GM19193 (cell line): Measurements from ENCODE around the gene VGLL4.

Experiments
- POLR2A ChIP-seq: IDR thresholded peaks from 4 replicates; pipeline ENCODE4 v1.6.1; 2011; ENCODE audit not compliant: insufficient read depth, insufficient read length; ENCODE audit errors: extremely low read depth

The VGLL4 gene

DNA sequence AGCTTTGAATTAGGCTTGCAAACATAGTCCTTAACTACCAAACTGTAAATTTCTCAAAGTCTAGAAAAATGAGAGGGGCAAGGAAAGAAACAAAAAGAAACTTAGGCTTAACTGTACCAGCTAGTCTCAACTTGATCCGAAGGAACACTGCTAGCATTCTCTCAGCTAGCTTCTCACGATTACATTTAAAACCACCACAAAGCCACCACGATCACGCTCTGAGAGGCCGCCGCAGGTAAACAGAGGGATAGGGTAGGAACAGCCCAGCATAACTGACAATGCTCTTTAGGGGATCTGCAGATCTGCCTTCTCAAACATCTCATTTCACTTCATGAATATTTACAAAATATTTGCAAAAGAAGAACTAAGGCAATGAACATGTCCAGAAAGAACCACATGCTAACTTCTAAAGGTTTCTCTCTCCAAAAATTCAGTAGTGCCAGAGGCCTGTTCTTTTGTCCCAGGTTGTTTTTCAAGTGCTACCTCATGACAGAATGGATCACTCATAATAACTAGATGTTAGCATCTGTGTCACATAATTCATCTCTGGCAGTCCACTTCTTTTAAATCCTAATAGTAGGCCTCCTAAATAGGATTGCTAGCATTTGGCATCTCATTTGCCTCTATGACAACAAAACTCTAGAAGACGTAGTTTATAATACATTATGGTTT lies 18.9 kb downstream of the VGLL4 start:
- no peak for TF ChIP-seq POLR2A

DNA sequence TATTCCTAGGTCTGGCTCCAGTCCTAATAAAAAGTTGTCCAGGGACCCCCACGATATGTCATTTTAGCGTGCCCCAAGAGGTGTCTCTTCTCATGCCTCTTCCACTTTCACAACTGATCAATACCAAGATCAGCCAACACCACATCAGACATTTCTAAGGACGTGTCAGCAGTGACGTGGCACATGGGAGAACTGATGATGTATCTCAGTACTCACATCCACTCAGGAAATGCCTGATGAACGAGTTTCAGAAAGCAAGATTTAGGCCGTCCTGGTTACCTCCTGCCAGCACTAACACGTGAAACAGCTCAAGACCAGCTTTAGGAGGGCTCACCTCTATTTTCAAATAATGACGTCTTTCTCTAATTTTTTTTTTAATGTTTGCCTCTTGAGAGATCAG lies 19.6 kb downstream of the VGLL4 start:
- TF ChIP-seq POLR2A, result no peak

DNA sequence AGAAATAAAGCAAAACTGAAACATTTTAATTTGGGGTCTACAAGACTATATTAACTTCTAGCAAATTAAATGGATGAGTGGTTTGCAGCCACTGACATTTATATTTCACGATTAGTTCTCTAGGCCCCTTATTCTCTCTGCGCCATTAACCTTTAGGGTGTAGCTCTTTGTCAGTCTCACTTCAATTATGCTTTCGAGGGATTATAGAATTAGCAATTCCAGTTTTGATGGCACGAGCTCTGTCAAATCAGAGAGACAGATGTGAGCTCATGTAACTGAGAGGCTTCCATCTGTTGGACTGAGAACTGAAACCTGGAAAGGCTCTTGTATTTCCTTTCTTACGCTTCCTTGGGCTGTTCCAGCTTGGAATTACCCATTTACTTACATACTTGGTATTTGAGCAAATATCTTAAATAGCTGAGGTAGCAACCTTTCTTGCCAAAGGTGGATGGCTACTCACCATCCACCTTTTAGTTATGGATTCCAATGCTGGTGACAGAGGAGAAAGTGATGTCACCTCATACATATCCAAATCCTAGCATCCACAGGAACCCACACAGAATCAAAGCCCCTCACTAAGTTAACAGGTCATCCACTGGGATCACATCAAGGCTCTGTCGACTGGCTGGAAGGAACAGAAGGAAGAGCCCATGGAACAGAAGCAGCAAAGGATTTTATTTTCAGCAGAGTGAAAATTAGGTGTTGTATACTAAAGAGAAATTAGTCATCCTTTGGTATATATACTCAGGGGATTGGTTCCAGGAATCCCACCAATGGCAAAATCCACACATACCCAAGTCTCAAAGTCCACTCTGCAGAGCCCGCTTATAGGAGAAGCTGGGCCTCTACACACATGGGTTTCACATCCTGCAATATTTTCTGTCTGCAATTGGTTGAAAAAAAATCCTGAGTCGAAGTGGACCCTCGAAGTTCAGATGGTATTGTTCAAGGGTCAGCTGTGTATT lies 20.8 kb downstream of the VGLL4 start:
- TF ChIP-seq POLR2A, result no peak

DNA sequence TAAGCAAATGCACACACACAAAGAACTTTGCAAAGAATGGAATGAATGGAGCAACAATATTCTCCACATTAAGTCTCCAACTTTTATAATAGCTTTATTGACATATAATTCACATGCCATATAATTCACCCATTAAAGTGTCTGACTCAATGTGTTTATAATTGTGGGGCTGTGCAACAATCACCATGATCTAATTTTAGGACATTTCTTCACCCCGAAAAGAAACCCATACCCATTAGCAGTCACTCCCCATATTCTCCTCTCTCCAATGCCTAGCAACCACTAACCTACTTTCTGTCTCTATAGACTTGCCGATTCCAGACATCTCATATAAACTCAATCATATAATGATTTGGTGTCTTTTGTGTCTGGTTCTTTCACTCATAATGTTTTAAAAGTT lies 22.6 kb downstream of the VGLL4 start:
- TF ChIP-seq POLR2A, result no peak

DNA sequence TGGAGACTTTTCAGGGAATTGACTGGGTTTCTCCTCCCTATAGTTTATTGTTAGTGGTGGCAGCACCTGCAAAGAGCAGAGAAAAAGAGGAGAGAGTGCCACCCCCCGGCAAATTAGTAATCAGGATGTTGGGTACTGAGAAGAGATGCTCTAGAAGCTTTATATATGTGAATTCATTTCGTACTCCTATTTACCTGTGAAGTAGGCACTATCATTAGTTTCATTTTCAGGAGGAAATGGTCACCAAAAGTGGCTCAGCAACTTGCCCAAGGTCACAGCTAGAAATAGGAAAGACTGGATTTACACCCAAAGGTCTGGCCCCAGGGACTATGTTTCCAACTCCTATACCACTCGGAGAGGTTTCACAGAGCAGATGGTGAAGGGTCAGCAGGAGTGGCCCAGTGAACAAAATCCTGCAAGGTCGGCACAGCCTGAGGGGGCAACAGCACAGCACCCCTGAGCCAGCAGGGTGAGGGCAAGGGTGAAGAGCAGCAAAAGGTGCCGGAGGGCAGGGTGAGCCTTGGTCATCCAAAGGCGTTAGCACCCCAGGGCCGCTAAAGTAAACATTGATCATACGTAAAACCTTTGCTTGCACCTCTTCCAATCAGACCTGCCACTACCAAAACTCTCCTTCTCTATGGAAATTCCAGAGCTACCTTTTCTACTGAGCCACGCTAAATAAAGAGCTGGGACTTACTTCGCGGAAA lies 23.6 kb downstream of the VGLL4 start:
- no peak for TF ChIP-seq POLR2A

DNA sequence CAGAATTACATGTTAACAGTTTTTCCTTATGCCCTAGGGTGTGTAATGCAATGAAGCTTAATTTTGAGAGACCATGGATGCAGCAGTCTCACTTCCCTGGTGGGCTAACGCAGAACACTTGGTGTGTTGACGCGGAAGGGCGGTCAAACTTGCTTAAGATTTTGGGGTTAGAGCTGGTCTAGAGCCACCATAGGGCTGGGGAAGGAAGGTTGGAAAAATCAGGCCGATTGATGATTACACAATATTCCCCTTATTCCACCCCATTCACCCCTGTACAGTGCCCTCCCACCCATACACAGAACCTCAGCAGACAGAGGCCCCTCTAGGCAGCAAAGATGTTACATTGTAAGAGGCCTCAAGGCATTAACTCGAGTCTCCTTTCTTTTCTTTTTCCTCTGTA lies 24.3 kb downstream of the VGLL4 start:
- TF ChIP-seq POLR2A, result no peak

DNA sequence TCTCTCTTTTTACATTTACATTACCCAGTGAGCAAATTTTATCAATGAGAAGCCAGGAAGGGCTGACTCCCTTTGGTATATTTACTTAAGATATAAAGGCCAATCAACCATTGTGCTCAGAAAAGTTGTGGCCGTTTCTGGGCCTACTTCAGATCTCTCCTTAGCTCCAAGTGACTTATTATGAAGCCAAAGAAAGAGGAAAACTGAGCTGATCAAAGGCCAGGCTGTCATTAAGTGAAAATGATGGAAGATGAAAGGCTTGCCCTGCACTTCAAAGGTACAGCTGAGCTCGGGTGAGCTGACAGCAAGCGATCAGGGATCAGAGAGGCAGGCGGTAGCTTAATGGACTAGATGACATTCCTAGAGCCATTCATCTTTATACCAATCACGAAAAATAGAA lies 24.8 kb downstream of the VGLL4 start:
- TF ChIP-seq POLR2A, result no peak

DNA sequence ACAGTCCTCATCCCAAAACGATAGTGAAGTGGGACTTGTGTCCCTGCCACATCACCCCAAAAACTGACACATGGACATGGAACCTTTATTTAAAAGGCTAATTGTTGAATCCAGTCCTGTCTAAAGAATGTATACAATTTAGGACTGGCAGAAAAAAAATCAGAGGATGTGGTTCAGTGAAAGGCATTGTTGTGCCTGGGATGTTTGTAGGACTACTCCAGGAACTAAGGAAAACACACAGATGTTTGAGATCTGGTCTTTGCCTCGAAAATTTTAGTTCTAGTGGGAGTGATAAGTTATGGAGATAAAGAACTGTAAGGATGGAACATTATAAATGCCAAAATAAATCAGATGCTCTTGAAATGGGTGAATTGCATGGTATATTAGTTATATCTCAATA lies 27.2 kb downstream of the VGLL4 start:
- no peak for TF ChIP-seq POLR2A

DNA sequence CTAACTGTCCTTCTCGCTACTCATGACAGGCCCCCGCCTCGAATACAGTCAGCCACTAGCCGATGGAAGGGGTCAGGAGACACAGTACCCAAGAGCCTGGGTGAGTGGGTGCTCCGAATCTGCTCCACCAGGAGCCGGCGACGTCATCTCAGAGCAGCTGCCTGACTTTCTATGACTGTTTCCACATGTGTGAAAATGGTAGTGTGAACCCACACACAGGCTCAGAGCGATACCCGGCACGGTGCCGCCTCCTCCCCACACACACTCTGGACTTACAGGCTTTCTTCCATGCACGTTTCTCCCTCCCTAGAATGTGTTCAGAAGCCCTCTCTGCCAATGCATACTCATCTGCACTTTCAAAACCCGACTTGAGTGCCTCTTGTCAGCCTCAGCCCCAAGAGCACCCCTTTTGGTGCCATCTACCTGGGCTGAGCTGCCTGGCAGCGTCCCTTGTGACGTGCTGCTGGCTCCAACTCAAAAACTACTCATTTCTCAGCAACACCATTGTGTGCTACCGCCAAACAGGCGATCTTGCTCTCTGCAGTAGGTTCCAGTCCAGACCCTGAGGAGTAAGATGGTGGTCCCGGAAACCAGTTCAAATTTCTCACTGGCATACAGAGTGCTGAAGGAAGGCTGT lies 29.7 kb downstream of the VGLL4 start:
- TF ChIP-seq POLR2A, result no peak

DNA sequence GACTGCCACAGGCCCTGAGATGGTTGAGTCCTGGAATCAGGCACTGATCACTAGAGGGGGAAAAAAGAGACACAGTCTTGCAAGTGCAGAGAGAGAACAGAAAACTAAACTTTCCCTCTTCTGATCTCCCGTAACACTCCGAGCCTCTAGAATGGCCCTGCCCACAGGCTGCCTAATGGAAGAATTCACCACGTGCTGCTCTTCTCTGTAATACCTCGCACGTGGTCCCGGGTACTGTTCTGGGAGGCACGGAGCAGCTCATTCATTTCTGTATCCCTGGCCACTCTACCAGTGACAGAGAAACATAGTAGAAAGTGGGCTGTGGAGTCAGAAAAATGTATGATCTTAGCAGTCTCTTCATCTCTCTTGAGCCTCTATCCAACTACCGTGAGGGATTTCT lies 30.4 kb downstream of the VGLL4 start:
- no peak for TF ChIP-seq POLR2A

DNA sequence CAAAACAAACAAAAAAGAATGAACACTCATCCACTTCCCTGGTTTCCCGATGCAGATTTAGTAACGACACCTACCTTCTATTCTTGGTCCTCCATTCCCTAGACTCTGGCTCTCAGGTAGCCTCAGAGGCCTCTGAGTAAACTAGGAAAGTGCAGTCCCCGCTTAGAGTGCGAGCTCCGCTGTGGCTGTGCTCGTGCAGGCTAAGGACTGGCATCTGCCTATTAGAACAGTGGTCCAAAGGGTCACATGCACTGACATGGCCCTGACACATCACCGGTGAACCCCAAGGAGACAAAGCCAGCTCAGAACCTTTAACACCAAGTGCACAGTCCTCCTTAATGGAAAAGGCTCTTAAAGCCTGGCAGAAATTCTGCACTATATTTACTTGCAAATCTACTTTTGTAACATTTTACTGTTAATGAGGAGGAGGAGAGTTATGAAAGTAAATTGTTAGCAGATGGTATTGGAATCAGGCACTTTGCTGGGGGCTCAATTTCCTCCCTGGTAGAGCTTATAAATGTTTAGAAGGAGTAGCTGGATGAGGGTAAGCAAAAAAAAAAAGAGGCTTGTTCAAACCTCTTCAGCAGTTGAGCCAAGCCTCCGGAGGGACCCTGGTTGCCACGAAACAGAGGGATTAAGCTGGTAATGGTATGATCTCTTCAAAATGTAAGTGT lies 31.1 kb downstream of the VGLL4 start:
- TF ChIP-seq POLR2A, result no peak

DNA sequence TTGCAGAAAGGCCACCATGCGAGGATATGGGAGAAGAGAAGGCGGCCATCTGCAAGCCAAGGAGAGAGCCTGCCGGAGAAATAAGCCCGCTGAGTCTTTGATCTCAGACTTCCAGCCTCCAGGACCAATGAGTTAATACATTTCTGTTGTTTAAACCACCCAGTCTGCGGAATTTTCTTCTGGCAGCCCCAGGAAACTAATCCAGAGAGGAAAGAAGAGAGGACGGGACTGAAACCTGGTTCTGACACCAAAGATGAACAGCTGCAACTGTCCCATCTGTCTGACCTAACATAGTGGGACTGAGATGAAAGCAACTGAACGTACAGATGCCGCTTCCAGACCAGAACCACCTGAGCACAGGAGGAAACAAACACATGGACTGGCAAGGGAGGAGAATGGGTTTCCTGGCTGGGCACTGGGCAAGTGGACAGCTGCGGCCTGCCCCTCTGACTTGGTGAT lies 32.3 kb downstream of the VGLL4 start:
- TF ChIP-seq POLR2A, result no peak

DNA sequence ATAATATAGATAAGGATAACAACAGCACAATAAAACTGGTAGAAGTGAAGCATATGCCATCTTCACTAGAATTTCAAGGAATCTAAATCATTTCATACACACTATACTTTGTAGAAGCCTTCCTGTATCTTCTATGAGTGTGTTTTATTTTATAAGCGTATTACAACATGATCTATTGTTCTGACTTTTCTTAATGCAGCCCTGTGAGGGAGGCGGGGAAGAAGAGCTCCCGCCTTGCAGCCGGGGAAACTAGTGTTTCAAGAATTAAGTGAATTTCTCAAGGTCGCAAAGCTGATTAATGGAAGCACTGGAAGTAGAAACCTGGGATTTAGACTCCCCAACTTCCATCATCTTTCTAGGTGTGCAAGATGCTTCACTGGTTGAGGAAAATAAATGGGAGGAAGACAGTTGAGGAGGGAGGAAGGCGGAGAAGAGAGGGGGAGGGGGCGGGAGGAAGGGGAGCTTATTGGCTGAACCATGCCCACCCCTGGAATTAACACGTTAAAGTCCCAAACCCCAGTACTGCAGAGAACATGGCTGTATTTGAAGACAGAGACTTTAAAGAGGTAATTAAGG lies 32.9 kb downstream of the VGLL4 start:
- TF ChIP-seq POLR2A, result no peak
